Ammon's horn (tissue), 1 donor: ENCODE measurements around the gene SPTBN5.
A peak's percentile ranks its signal among the peaks of the same experiment; 100 is the strongest.

Experiments used
- DNase-seq: peaks from one replicate; pipeline ENCODE4 v3.0.0-alpha.2; 2016; ENCODE audit warnings: low spot score

SPTBN5 gene

DNA sequence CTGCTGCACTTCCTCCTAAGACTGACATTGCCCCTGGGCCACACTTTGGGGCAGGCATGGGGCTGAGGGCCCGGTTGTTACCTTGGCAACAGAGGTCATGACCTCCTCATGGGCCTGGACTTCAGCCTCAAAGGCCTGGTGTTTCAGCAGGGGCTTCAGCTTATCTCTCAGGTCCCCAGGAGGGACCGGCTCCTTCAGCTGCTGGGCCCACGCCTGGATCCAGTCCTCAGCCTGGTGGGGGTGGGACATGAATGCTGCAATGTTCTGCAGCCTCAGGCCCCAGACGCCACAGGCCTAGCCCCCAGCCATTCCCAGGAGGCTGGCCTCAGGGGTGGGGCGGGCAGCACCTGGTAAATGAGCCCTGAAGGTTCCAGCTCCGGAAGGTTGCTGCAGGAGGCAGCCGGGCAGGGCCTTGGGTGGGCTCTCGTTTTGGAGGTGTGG, 27.6 kb downstream of the SPTBN5 start:
- no peak for DNase-seq

GRCh38 chr15:41865490-41866055, 28.3 kb downstream of the SPTBN5 start:
- no peak for DNase-seq

DNA sequence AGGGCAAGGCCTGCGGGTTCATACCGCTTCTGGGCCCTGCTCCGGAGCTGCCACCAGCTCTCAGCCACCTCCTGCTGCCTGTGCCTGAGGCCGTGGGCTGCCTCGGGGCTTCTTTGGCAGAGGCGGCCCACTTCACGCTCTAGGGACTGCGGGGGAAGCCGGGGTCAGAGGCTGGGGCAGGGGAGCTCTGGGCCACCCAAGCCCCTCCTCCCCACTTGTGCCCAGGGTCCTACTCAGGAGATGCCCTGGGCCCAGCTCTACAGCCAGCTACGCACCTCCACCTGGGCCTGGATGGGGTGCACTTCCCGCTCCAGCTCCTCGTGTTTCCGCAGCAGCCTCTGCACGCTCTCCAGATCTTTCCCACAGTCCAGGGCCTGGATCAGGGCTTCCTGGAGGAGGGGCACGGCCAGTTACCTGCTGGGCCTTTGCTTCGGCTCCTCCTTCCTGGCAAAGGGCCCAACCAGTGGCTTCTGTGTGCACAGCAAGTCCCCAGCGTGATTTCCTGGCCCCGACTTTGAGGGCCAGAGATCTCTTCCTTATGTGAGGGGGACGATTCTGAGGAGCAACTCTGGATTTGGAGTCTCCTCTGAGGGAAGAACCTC, 31.2 kb downstream of the SPTBN5 start:
- no peak for DNase-seq

- DNase-seq, result no peak
Measured at GRCh38 chr15:41861736-41862356, 32.0 kb downstream of the SPTBN5 start.

GRCh38 chr15:41860049-41860828, 33.6 kb downstream of the SPTBN5 start:
- no peak for DNase-seq

DNA sequence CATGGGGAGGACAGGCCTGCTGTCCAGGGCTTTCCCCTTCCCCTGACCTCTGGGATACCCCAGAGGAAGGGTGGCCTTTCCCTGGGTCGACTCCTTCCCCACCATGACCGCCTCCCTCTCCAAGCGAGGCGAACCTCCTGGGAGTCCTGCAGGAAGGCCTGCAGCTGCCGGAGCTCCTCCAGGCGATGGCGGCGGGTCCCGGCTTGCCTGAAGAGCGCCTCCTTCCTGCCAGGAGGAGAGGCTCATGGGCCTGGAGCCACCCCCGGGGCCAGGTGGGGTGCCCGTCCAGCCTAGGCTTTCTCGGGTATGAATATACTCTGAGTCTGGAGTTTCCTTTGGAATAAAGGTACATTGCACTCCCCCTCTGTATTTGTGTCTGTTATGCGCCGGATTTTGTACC, 35.1 kb downstream of the SPTBN5 start:
- DNase-seq, result no peak

- no peak for DNase-seq
Measured at GRCh38 chr15:41857316-41857715, 36.5 kb downstream of the SPTBN5 start.

GRCh38 chr15:41856716-41857115, 37.1 kb downstream of the SPTBN5 start:
- DNase-seq, result no peak

DNA sequence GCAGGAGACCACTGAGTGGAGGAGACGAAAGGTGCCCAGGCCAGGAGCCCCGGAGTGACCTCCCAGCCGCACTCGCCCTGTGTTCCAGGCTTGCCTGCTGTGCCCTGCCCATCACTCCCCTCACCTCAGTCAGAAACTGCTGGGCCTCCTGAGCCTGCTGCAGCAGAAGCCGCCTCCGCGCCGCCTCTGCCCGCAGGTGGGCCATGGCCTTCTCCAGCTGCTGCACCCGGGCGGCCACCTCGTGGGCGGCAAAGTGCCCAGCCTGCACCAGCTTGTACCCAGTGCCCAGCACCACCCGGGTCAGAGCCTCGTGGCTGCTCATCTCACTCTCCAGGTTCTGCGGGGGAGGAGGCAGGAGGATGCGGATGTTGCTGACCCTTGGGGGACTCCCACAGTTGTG, 37.6 kb downstream of the SPTBN5 start:
- no peak for DNase-seq

GRCh38 chr15:41855261-41855961, 38.4 kb downstream of the SPTBN5 start:
- DNase-seq, result no peak

DNA sequence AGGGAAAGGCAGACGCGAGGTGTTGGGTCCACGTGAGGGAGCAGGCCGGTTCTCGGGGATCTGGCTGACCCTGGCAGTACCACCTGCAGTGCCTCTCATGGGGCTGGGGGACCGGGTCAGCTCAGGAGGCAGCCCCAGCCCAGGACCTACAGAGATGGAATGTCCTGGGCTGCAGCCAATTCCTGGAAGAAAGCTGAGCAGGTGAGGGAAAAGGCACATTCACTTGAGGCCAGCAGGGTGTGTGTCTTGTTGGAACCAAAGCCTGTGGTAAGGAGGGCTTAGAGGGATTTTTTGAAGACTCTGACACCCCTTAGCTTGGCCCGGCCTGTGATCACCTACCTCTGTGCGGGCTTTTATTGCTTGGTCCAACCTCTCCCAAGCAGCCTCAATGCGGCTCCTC, 39.4 kb downstream of the SPTBN5 start:
- DNase-seq, result no peak

DNA sequence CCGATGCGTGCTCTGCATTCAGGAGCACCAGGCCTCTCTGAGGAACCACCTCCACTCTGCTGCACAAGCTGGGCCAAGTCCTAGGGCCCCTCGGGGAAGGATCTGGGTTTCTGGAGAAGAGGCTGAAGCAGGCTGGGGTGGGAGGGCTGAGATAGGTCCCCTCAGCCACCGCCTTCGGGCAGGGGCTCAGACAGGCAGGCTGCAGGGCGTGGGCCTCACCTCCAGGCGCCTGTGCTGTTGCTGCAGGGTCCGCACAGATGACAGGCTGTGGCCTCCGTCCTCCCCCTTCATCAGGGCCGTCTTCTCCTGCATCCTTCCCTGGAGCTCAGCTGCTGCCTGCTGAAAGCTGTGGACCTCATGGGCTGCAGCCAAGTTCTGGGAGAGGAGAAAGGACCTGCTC, 40.0 kb downstream of the SPTBN5 start:
- no peak for DNase-seq

GRCh38 chr15:41852736-41853590, 40.9 kb downstream of the SPTBN5 start:
- DNase-seq, result no peak

DNA sequence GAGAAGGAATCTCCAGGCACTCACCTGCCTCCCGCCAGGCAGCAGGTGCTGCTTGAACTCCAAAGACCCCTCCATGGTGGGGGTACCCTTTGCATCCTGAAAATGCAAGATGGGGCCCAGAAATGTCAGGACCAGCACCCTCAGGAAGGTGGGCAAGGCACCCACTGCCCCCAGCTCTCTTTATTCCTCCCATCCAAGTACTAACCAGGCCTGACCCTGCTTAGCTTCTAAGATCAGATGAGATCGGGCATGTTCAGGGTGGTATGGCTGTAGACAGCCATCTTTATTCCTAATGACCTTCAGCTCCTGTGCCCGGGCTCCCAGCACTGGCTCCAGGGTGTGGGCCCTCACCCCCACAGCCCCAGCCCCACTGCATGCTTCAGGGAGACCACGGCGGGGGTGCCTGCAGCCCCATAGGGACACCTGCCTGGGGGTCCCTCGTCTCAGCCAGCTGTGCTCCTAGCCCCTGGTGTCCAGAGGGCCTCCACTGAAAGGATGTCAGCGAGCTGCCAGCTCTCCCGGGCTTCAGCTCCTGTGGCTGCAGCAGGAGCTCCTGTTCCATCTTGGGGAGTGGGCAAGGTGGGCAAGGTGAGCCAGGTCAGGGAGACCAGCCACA, 42.0 kb downstream of the SPTBN5 start:
- DNase-seq, result no peak

DNA sequence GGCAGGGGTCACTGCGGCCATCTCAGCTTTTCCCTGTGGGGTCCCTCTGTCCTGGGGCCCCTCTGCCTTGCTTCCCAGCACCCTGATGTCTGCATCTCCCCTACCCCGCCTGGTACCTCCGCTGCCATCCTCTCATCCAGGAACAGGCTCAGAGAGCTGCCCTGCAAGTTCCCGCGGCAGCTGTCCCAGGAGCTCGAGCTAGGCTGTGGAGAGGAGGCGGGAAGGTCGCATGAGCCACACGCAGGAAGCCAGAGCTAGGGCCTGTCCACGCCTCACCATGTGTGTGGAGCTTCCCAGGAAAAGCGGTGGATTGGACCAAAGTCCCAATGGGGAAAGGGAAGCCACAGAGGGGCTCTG, 42.7 kb downstream of the SPTBN5 start:
- no peak for DNase-seq

- no peak for DNase-seq
Measured at GRCh38 chr15:41850482-41851166, 43.2 kb downstream of the SPTBN5 start.

DNA sequence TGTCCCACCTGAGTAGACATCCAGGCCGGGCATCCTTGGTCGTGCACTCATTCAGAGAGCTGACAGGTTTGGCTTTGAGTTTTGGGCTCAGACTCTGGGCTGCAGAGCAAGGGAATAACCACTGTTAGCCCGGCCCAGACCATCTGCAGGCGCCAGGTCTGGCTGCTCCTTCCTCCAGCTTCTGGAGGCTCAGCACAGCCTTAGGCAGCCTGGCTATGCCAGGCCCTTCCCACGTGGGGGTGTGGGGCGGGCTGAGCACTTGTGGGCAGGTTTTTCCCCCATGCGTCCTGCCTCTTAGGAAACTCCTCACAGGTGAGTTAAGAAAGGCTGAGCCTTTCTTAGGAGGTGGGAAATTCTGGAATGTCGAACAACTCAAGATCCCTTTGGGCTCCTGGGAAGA, 44.0 kb downstream of the SPTBN5 start:
- no peak for DNase-seq

DNA sequence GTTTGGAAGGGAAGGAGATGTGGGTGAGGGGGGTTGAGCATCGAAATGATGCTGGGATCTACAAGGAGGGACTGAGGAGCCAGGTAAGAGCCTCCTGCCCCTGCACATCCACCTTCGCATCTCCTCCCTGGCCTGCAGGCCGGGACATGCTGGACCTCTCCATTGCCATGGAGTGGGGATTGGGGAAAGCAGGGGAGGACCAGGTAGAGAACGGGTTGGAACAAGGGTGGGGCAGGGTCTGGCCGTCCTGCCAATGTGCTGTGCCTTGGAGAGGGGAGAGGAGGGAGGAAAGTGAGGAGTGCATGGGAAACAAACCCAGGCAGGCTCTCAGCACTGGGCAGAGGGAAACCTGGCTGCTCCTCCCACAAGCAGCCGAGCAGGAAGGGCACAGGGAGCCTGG, 44.6 kb downstream of the SPTBN5 start:
- no peak for DNase-seq

- DNase-seq, result no peak
Measured at GRCh38 chr15:41848631-41849030, 45.2 kb downstream of the SPTBN5 start.

GRCh38 chr15:41847981-41848380, 45.9 kb downstream of the SPTBN5 start:
- peak; percentile 15 for DNase-seq
